Measurements from ENCODE around the gene SRGAP3.

DNA sequence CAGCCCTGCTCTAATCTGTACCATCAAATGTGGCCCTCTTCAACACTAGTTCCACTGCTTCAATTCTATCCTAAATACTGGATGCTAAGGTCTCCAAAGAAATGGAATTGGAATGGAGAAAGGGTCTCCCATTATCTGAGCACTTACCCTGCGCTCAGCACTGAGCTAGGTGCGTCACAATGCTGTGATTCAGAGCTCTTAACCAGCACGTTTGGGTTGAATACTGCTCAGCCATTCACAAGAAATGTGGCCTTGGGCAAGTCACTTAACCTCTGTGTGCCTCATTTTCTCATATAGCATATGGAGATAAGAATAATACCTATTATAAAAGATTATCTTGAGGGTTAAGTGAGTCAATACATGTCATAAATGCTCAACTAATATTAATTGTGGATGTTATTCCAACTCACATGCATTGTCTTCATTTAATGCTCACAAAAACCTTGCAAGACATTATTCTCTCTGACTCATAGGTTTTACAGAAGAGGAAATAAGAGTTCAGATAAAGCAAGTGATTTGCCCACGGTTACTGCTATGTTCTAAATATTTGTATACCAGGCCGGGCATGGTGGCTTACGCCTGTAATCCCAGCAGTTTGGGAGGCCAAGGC is 27.4 kb upstream of the SRGAP3 start:
- TF ChIP-seq, protein P1, sequence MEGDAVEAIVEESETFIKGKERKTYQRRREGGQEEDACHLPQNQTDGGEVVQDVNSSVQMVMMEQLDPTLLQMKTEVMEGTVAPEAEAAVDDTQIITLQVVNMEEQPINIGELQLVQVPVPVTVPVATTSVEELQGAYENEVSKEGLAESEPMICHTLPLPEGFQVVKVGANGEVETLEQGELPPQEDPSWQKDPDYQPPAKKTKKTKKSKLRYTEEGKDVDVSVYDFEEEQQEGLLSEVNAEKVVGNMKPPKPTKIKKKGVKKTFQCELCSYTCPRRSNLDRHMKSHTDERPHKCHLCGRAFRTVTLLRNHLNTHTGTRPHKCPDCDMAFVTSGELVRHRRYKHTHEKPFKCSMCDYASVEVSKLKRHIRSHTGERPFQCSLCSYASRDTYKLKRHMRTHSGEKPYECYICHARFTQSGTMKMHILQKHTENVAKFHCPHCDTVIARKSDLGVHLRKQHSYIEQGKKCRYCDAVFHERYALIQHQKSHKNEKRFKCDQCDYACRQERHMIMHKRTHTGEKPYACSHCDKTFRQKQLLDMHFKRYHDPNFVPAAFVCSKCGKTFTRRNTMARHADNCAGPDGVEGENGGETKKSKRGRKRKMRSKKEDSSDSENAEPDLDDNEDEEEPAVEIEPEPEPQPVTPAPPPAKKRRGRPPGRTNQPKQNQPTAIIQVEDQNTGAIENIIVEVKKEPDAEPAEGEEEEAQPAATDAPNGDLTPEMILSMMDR (IDR thresholded peaks at IDR 0.05): no peak
- TF ChIP-seq POLR2A (IDR thresholded peaks at IDR 0.05): no peak

Measured in uterus (tissue), 2 donors.